GF-D8 (cell line): Measurements from ENCODE around the gene FBXO11.
"Not testable (repeated sequence)": the region's sequence is repeated elsewhere in the genome, so short reads cannot be mapped to it uniquely, and the experiment has no call there.

Experiments
- DNase-seq: peaks from one replicate; lab custom pipeline; 2025; lab: John Stamatoyannopoulos, UW

FBXO11 gene

GRCh38 chr2:47897883-47898731, 8.2 kb downstream of the FBXO11 start:
- DNase-seq: no peak

- DNase-seq: not testable (repeated sequence)
Observed at GRCh38 chr2:47897191-47897882, 9.0 kb downstream of the FBXO11 start.

- no peak for DNase-seq
Observed at GRCh38 chr2:47896450-47896968, 9.8 kb downstream of the FBXO11 start.

- no peak for DNase-seq
Observed at GRCh38 chr2:47893771-47894170, 12.5 kb downstream of the FBXO11 start.

- no peak for DNase-seq
Observed at GRCh38 chr2:47892338-47892730, 14.0 kb downstream of the FBXO11 start.

- no peak for DNase-seq
Observed at GRCh38 chr2:47891369-47892337, 14.6 kb downstream of the FBXO11 start.

GRCh38 chr2:47890711-47891368, 15.5 kb downstream of the FBXO11 start:
- no peak for DNase-seq

- DNase-seq: no peak
Observed at GRCh38 chr2:47888581-47889280, 17.6 kb downstream of the FBXO11 start.

- DNase-seq: no peak
Observed at GRCh38 chr2:47876912-47877311, 29.4 kb downstream of the FBXO11 start.

- no peak for DNase-seq
Observed at GRCh38 chr2:47872941-47873340, 33.4 kb downstream of the FBXO11 start.

GRCh38 chr2:47870641-47871540, 35.4 kb downstream of the FBXO11 start:
- DNase-seq: no peak

- DNase-seq: no peak
Observed at GRCh38 chr2:47869859-47870595, 36.3 kb downstream of the FBXO11 start.

GRCh38 chr2:47868611-47869352, 37.5 kb downstream of the FBXO11 start:
- DNase-seq: no peak

GRCh38 chr2:47867205-47867604, 39.1 kb downstream of the FBXO11 start:
- peak; percentile 22 for DNase-seq

- DNase-seq: no peak
Observed at GRCh38 chr2:47864566-47864965, 41.7 kb downstream of the FBXO11 start.

GRCh38 chr2:47862949-47863348, 43.3 kb downstream of the FBXO11 start:
- no peak for DNase-seq

GRCh38 chr2:47853067-47853777, 53.1 kb downstream of the FBXO11 start:
- not testable (repeated sequence) for DNase-seq

- no peak for DNase-seq
Observed at GRCh38 chr2:47850198-47850597, 56.1 kb downstream of the FBXO11 start.
